Bone marrow (tissue), 2 donors: Measurements from ENCODE around the gene UXS1.

Source experiments
- DNase-seq, 2 donors: peaks; one replicate each; lab custom pipeline; 2025; lab: John Stamatoyannopoulos, UW

UXS1 gene

DNA sequence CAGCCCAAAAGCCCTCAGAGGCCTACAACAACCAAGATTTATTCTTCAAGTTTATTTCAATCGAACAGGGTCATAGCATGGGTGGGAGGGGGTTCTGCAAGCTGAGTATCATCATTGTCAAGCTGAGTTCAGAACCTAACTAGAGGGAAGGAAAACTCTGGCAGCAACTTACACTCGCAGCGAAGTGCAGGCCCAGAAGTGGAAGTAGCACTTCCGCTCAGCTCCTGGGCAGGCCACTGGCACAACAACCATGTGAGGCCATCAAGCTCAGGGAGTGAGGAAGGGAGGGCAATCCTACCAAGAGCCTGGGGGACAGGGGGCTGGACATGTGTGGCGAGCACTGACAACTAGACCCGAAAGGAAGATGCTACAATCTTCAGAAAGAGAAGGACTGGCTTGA lies 4.8 kb downstream of the UXS1 start:
- peak in 1 of 2 donors; percentile 6 for DNase-seq

DNA sequence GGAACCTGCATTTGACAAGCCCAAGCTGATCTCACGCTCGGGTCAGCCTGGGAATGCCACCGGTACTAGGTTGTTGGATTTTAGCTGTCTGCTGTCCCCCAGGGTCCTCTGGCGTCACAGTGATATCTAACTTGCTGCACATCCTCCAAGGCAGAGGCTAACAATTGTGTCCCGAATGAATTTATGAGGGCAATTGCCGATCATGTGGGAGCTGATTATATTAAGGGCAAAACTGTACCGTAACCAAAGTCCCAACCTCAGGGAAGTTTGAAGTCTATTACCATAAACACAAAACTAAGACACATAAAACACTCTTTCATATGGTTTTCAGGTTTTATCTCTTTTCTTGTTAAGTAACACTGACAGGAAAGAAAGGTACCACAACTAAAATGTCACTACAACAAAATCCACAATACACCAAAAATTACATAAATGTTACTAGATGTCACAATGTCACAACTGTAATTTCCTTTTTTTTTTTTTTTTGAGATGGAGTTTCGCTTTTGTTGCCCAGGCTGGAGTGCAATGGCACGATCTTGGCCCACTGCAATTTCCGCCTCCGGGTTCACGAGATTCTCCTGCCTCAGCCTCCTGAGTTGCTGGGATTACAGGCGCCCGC lies 6.7 kb downstream of the UXS1 start:
- DNase-seq, result no peak

DNA sequence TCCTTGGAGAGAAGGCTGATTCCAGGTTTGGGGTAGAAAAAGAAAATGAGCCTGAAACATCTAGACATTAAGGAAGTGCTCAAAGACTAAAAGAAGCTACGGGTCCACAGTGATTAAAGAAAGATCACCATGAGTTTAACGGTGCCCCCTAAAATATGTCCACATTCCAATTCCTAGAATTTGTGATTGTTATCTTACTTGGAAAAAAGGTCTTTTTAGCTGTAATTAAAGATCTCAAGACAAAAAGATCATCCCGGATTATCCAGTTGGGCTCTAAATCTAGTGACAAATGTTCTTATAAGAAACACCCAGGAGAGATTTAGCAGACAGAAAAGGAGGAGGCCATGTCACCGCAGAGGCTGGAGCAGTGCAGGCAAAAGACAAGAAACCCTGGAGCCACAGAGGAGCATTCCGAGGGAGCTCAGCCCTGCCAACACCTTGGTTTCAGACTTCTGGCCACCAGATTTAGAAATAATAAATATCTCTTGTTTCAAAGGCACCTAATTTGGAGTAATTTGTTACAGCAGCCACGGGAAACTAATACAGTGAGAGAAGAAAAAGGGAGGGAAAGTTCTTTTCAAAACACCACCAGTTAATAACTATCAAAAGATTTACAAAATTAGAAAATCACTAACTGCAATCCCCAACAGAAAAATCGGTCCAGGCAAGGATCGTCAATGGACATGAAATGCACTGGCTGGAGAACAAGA lies 8.5 kb downstream of the UXS1 start:
- DNase-seq, result no peak

DNA sequence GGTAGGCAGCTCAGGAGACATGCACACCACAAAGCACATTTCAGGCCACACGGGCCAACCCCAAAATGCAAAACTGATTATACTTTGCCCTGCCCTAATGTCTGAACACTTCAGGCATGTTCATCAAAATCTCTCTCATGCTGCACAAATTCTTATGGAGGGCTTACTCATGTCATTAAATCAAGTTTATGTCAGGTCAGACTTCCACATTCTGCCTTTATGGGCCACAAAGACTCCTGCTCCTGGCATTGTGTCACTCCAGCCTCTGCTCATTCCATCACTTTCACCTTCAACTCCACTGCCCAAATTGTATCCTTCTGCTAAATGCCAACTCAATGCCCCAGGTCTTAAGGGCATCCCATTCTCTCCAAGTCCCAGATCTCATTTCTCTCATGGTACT lies 9.2 kb downstream of the UXS1 start:
- peak in 1 of 2 donors; percentile 28 for DNase-seq

DNA sequence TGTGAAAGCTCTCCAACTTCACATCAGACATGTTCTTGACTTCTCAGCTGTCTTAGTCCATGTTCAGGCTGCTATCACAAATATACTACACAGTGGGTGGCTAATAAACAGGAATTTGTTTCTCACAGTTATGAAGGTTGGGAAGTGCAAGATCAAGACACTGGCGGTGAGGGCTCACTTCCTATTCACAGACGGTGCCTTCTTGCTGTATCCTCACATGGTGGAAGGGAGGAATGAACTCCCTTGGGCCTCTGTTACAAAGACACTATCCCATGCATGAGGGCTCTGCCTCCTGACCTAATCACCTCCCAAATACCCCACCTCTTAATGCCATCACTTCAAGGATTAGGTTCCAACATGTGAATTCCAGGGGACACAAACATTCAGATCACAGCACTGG lies 9.7 kb downstream of the UXS1 start:
- DNase-seq, result no peak

DNA sequence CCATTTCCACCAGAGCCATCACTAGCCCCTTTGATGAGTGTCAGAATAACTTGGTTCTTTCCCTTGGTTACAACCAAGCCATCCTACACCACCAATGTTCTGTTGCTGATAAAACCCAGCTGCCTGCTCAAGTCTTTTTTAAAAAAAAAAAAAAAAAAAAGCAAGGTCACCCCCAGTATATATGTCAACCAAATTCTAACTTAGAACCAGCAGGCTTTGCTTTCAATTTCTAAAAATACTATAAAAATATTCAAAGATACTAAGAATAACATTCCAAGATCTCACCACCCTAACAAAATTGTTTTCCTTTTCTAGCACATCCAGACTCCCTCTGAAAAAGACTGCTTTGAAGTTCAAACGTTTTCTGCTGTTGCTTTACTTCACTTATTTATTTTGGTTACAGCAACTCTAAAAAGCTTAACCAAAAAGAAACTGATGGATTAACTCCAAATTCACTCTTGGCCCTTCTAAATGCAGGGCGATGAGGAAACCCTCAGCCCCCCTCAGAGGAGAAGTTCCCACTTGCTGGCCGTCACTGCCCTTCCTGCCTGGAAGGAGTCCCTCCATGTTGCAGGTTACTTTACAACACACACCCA lies 10.9 kb downstream of the UXS1 start:
- DNase-seq, result no peak

DNA sequence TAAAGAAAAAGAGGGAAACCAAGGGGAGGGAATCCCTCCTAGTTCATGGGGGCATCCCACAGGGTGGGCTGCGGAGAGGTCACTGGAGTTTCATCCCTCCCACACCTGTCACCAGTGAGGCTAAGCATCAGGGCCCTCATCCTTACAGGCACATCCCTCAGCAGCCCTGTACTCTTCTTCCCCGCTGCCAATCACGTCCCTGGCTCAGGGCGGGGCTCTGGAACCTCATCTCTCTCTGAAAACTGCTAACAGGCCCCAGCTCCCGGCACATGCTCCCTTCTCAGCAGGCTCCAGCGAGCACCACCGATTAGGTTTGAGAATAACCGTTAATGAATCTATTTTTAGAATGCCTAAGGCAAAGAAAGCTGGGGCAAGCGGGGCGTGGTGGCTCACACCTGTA lies 13.0 kb downstream of the UXS1 start:
- DNase-seq, result no peak

DNA sequence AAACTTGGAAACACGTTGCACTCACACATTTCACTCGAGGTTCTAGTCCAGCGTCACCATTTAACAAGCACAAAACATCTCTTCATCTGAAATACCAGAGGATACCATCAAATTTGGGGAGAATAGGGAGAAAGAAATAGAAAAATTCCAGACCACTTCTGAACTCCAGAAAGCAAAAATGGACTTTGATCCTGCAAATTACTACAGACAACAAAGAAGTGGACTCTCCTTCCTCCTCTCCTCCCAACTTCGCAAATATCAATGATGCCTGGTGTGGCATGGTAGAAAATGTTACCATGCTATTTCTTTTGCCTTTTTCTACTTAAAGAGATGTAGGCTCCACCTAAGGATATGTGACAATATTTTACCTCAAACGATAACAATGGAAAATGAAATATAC lies 13.5 kb downstream of the UXS1 start:
- no peak for DNase-seq

DNA sequence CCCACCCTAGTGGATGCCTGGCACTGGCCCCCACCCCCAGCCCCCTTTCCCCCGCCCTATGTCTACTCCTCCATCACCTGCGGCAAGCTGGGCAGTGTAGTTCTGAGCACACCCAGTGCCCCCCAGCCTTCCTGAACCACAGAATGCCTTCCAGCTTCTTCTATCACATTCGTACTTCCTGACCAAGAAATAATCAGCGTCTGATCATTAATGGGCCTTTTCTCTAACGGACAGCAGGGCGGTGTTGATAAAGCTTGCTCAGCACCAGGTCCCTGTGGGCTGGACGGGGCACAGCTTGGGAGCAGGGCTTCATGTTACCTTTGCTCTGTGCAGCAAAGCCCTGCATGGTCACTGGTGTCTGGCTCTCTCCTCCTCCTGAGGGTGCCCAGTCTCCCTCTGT lies 15.4 kb downstream of the UXS1 start:
- no peak for DNase-seq

DNA sequence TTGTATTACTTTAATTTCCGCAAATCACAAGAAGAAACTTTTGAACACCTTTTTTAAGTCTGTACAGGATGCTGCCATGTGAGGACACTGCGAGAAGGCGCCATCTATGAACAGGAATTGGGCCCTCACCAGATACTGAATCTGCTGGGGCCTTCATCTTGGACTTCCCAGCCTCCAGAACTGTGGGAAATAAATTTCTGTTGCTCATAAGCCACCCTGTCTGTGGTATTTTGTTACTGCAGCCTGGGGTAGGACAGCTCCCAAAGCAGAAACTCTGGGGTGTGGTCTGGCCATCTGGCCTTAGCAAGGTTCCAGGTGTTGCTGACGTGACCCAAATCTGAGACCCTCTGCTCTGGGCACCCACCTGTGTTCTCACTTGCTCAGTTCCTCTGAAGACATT lies 16.5 kb downstream of the UXS1 start:
- no peak for DNase-seq

DNA sequence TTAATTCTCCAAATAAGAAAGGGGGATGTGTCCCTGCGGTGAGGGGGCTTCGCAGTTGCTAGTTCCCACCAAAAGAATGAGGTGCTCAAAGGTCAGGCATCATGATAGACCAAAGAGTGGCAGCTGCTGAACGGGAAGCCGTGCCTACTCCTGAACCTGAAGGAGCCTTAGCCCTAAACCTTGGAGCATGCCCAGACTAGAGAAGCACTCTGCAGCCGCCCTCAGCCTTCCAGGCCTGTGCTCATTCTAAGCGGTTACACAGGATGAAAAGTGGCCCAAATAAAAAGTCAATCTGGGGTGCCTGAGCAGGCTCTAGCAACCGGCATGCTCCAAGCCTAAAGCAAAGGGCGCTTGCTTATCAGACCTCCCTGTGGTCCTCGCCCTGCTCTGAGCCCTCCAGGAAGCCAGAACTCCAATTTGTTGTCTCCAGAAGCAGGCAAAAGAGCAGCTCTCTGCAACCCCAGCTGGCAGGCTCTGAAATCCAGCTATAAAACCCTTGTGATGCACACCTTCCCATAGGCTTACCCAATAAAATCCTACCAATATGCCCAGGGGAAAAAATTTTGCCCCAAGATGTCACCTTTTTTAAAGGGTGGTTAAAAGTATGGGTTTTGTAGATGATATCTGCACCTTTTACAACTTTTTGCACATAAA lies 17.5 kb downstream of the UXS1 start:
- no peak for DNase-seq

DNA sequence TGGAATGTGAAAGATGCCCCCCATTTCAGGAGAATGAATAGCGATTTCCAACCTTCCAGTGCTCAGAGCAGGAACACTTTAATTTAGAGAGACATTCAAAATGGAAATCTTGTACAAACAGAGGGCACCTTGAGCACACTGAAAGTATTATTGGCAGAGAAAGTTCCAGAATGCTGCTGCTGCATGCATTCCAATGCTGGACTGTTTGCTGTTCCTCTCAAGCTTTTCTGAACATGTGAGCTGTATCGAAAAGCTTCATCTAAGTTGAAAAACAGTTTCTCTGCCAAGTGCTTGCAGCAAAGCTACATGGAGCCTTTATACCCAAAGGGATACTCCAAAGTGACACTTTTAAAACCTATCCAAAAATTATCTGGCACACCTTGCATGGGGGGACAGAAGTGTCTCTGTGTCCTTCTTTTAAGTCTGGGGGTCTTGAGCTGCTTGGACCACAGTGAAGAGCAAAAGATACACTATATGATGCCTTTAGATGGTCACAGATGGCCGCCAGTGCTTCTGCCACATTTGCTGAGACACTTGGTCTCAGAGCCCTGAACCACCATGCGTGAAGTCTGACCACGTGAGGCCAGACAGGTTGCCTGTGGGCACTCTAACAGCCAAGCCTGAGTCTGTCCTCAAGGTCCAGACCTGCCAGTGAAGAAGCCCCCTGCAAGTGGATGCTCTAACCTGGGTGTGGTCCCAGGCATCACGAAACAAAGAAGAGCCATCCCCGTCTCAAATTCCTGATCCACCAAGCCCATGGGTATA lies 18.8 kb downstream of the UXS1 start:
- no peak for DNase-seq

DNA sequence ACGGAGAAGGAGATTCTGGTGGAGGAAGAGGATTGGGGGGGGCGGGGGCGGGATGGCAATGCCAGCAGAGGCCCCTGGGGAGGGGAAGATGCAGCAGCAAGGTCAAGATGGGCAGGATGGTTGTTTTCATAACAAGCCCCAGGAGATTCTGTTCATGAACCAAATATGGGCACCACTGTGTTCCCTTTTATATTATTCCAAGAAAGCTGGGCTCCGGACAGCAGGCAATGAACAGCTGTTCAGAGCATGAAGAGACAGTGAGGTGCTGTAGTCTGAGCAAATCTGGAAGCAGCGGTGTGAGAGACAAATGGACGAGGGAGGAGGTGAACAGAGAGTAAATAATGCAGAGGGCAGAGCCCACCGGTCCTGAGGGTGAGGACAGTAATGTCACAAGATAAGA lies 20.0 kb downstream of the UXS1 start:
- no peak for DNase-seq

DNA sequence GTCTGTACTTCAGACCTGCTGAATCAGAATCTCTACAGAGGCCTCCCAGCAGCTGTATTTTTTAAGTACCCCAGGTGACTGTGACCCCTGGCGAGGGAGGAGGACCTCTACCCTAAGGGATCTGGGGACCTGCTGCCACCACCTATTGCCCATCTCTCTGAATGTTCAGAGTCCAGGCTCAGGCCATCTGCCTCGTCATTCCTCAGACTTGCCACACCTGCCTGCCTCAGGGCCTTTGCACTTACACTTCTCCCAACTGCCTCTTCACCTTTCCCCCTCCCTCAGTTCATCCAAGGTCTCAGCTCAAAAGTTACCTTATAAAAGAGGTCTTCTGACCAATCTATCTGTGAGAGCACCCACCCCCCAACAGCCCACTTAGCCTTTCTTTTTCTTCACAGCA lies 21.5 kb downstream of the UXS1 start:
- no peak for DNase-seq

DNA sequence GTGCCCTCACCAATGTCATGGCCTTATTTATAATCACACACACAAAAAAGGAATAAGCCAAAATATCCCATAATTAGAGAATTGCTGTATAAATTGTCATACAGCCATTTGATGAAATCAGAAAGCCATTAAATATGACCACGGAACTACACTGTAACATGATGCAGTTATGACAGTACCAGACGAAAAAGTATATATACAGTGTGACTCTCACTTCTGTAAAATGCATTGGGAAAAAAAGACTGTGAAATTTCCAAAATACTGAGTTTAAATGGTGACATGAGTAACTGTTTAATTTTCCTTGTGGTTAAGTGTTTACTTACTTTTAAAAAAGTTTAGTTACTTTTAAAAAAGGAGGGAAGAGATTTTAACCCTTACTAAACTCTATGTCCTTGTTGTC lies 25.4 kb downstream of the UXS1 start:
- no peak for DNase-seq

DNA sequence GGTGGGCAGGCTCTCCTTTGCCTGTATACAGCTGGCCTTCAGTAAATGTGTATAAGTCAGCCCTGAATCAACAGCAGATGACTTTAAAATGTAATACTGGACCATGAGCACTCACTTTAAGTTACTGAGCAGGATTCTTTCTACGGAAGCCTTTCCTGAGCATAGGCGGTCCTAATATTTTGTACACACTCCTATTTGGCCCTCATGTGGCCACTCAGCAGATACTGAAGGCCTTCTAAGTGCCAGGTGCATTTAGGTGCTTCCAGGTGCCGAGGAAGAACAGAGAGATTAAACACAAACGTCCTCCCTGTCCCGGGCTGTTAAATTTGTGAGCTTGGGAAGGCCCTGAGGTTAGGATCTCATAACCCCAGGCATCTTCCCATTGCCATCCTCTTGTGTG lies 27.0 kb downstream of the UXS1 start:
- no peak for DNase-seq

DNA sequence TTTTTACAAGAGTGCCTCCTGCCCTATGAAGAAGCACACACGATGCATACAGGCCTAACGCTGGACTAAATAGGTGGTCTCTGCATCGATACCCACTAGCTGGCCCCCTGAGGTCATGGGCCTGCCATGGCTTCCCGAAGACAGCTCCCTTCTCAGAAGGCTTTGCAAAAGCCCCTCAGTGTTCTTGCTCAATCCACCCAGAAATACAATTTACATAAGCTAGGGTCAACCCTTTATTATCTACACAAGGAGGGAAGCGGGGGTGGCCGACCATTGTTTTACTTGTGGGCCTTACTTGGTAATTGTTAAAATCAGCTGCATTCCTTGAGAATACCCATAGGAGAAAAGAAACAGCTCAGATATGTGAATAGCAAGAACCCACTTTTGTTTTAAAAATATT lies 28.5 kb downstream of the UXS1 start:
- no peak for DNase-seq

DNA sequence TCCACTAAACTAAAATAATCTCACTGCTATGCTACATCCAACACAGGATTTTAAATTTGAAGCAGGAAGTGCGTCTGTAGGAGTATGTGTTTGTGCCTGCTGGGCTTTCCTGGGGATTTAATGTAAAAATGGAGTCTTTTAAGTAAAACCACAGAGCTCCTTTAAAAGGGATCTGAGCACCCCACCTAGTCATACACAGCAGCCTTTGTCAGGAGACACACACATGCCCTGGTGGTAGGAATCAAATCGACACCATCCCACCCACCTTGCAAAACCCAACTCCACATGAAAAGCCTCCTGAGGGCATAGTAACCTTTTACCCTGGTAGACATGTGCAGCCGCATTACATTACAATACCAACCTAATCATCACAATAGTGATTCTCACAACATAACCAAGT lies 29.1 kb downstream of the UXS1 start:
- DNase-seq, result no peak

DNA sequence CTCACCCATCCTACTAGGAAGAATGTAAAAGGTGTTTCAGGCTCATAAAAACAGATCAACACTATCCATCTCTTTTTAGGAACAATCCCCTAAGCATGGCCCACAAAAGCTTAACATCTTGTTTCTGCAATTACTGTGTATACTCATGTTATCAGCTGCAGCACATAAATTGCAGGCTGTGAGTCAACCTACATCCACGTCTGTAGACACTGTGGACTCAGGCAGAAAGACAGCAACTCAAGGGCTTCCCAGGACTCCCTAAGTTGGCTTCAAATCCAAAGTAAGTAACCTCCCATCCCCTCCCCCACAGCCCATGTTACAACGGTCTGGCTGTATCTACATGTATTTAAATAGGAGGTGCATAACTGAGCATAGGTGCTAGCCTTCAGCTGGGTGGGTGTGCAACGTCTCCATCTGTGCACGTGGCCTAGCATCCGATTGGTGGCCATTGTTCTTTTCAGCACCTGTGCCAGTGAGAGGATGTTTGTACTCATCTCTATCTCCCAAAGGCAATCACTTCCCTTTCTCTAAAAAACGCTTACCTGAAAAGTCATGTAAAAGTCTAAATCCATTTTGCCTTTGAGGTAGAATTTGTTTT lies 30.1 kb downstream of the UXS1 start:
- DNase-seq, result no peak

DNA sequence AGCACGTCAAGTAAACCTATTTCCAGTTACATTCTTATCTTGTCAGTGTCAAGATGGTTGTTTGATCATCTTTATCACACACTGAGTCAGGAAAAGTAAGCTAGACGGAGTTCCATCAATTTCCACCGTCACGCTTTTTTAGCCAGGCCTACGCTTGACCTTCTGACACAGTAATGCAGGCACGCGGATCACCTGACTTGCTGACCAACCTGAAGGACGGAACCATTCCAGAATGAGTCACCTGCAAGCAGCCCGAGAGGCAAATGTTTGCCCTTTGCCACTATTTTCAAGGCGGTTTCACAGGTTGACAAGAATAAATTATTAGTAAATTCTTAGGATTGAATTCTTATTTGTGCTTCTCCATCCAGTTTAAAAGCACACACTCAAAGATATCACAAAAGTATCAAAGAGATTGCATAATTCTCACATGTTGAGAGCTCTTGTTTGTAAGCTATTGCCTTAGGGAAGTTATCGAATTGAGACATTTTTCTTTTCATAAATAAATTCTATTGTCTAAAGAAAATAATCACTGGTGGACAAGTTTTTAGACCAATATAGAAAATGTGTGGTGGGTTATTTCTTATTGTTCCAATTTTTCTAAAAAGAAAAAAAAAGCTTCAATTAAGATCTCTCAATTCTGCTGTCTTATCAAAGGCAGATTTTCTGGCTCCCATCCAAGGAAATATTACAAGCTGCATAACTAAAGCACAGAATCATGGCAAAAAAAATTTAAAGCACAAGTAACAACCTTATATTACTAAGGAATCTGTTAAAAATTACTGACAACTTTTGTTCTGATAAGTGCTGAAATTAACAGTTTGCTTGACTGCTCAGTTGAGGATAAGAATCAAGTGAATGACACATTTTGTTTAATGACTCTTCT lies 31.9 kb downstream of the UXS1 start:
- DNase-seq, result no peak

DNA sequence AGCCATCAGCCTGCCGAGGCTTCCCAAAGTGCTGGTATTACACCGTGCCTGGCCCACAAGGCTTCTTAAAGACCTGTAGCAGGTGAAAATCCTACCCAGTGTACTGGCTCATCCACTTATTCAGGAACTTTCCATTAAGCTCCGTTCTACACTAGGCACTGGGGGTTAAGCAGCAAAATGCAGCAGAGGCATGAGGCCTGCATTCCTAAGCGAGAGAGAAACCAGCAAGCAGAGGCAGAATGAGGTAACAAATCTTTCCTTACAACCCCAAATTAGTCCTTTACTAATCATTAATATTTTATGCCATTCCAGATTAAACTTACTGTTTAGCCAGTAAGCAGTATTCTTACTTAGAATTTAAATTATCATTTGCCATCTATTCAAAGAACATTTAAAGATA lies 32.8 kb downstream of the UXS1 start:
- DNase-seq, result no peak
